NCI-H2227 (cell line): Measurements from ENCODE around the gene WDR89.
"Not testable (repeated sequence)": the region's sequence is repeated elsewhere in the genome, so short reads cannot be mapped to it uniquely, and the experiment has no call there.

ENCODE experiments used
- DNase-seq: peaks from one replicate; lab custom pipeline; 2025; ENCODE audit not compliant: unreplicated experiment; lab: John Stamatoyannopoulos, UW

The WDR89 gene

DNA sequence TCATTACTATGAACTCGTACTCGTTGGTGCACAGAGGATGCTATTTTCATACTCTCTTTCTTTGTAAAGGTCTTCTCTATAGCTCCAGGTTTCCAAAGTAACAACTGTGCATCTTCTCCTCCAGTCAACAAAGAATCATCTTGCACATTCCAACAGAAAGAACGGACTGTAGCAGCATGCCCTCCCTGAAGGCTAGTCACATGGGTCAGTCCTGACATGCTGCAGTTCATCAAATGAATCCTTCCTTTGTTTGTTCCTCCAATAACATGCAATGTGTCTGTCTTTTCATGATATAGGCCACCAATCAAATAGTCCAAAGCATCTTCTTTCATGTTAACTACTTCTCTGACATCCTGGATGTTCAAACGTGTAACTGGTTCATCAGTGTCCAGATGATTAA, 42.9 kb downstream of the WDR89 start:
- no peak for DNase-seq

DNA sequence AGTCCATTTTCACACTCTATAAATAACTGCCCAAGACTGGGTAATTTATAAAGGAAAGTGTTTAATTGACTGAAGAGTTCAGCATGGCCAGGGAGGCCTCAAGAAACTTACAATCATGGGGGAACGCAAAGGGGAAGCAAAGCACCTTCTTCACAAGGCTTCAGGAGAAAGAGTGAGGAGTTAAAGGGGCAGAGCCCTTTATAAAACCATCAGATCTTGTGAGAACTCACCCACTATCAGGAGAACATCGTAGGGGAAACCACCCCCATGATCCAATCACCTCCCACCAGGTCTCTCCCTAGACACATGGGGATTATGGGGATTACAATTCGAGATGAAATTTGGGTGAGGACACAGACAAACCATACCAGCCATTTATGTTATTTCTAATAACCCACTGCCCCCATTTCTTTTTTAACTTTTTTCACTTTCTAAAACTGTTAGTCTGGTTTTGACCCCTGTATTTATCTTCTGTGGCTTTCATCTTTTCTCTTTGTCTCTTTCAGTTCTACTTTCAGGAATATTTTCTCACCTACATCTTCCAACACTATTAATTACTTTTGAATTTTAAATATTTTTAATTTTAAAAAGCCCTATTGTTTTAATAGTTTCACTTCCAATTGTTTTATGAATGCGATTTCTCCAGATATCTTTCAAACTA, 44.5 kb downstream of the WDR89 start:
- no peak for DNase-seq

DNA sequence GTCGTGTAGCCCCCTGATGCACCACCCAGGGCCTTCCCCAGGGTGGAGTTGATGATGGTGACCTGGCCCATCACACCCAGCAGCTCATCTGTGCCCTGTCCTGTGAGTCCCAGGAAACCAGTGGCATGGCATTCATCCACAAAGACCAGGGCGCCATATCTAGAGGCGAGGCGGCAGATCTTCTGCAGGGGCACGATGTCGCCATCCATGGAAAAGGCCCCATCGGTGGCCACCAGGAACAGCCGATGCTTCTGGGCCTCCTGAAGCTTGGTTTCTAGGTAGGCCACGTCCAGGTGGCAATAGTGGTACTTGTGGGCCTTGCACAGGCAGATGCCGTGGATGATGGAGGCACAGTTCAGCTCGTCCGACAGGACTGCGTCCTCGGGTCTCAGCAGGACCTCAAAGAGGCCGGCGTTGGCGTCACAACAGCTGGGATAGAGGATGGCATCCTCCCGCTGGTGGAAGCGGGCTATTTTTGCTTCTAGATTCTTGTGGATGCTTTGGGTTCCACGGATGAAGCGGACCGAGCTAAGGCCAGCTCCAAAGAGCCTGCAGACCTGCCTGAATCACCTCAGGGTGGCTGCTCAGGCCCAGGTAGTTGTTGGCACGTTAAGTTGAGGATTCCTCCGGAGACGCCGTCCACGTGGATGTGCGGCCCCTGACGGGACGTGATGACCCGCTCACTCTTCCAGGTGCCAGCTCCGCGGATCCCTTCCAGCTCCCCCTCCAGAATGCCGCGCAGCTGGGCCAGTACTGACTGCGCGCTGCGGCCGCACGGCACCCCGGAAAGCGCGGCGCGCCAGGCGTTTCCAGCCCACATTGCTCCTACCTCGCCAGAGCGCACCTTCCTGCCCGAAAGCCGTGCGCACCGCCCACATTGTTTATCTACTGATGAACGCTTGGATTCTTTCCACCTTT, 47.0 kb downstream of the WDR89 start:
- DNase-seq, result no peak

DNA sequence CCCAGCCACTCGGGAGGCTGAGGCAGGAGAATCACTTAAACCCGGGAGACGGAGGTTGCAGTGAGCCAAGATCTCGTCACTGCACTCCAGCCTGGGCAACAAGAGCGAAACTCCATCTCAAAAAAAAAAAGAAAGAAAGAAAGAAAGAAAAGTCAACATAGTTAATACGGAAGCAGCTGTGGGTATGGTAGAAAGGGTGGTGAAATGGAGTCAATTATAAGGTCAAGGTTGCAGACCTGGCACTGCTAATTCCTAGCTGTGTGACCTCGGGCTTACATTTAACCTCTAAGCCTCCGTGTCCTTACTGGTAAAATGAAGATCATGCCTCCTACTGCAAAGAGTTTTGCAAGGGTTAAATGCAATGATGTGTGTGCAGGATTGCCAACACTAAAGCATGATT, 58.6 kb downstream of the WDR89 start:
- DNase-seq, result not testable (repeated sequence)

DNA sequence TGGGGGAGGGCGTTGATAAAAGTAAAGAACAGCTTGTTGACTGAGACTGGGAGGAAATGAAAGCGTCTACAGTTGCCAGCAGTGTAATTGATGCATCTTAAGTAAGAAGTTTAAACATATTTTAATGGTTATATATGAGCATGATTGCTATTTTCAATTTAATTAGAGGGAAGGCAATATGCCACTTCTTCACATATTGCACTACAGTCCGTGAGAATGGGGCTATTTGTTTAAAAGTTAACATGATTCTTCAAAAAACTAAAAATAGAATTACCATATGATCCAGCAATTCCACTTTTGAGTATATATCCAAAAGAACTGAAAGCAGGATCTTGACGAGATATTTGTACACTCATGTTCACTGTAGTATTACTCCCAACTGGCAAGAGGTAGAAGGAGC, 60.2 kb downstream of the WDR89 start:
- DNase-seq, result no peak

DNA sequence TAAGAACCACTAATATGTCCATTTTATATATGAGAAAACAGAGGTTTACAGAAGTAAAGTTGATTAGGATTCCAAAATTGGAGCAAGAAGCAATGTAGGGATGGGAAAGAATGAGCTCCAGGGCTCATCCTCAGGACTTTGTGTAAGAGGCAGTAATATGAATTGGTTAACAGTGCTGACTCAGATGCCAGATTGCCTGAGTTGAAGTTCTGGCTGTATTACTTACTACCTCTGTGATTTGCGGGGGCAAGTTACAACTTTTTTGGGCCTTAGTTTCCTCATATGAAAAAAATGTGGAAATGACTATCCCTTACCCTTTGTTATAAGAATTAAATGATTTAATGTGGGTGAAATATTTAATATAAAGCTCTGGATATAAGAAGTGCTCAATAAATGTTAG, 63.4 kb downstream of the WDR89 start:
- DNase-seq, result no peak

DNA sequence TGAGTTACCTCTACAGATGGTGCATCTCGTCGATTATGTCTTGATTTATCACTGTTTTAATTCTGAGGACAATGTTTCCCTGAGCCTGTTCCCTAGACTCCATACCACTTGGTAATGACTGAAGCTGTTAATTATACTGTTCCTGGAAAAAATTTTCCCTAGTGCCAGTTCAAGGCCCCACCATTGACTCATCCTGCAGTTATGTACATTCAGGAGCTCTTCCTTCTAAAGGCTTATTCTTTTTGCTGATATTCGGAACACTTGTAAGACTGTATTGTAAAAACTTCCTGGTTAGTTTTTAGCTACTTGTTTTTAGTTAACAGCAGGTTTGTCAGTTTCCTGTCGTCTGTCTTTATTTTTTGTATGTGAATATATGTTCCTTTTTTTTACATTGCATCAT, 68.1 kb downstream of the WDR89 start:
- DNase-seq, result no peak

DNA sequence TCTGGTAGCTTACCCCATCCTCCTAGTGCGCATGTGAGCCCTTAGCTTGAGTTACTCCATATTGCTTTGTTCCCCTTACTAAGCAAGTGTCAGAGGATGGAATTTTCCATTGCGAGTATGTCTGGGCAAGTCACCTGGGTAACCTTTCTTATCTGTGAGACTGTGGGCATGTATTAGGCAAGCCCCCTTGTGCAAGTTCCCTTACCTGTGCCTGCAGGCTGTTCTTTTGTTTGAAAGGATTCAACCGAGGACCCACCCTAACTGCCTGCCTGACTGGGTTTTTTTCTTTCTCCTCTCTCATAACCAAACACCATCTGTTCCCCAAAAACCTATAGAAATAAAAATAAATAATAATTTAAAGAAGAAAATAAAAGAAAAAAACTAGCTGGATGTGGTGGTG, 76.2 kb downstream of the WDR89 start:
- DNase-seq, result no peak

DNA sequence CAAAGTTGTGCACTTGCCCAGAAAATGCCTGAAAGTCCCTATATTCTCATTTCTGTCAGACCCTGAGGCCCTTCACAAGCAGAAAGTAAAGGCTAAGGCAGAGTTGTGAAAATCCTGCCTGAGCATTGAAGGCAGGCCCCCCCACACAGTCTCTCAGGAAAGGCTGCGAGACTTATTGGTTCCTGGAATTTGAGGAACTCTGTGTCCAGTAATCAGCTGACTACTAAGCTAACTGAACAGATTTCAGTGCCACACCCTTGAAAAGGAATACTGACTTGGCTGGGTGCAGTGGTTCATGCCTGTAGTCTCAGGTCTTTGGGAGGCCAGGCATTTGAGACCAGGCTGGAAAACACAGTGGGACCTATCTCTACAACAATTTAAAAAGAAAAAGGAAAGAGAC, 77.4 kb downstream of the WDR89 start:
- no peak for DNase-seq

DNA sequence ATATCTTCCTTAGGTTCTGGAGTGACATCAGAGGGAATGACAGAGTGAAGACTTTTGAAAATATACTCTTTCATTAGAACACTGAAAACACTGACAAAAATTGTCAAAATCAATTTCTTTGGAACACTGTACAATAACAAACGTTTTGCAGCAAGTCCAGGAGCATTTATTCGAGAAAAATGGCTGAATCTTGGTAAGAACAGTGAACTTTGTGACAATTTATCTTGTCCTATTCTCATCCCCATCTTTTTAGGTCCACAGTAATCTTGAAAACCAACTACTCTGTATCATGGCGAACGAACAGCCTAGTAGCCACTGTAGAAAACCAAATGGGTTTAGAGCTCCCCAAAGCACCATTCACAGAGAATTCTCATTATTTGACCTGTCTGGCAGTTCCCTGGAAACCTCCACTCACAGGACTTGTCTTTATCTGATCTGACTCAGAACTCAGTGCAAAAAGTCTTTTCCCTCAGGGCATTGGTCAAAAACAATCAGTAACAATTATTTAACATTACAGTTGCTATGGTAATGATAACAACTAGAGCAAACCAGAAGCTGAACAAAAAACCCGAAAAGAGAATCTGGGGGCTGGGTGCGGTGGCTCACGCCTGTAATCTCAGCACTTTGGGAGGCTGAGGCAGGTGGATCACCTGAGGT, 78.2 kb downstream of the WDR89 start:
- DNase-seq, result no peak

DNA sequence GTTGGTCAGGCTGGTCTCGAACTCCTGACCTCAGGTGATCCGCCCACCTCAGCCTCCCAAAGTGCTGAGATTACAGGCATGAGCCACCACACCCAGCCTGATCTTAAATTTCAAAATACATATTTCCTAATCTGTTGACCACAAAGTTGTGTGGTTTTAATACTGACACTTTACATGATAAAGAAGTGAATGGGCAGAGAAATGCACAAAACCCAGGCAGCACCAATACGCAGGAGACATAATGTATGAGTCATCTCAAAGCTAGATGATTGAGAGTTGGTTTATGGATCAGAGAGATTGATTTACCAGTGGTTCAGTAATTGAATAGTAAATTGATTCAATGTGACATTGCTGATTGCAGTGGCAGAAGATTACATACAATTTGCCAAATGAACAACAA, 79.3 kb downstream of the WDR89 start:
- no peak for DNase-seq

DNA sequence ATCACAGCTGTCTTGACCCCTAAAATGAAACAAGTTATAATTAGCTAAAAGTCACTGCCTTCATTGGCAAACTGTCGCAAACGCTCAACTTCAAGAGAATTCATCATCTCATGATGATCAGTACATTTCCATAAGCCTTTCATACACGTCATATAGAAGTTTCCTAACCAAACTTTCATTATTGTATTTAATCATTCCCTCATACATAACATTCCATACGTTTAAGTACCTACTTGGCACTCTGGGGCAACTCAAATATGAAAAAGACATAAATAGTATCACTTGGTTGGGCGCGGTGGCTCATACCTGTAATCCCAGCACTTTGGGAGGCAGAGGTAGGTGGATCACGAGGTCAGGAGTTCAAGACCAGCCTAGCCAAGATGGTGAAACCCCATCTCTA, 86.1 kb downstream of the WDR89 start:
- no peak for DNase-seq

DNA sequence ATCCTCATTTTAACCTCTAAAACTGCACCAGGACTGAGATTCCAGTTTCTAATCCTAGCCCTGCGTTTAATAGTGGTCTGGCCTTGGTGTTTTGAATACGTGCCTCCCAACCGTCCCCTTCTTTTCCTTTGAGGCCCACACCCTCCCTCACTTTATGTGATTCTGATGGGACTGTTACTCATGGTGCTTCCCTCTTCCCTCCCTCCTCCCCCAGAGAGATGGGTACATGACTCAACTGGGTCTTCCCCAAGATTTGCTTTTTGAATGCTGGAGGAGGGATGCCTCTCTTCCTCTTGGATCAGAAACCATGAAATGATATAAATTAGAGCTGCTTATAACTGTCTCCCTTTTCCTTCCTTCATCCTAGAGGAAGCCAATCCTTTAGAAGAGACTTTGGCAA, 90.3 kb downstream of the WDR89 start:
- no peak for DNase-seq

DNA sequence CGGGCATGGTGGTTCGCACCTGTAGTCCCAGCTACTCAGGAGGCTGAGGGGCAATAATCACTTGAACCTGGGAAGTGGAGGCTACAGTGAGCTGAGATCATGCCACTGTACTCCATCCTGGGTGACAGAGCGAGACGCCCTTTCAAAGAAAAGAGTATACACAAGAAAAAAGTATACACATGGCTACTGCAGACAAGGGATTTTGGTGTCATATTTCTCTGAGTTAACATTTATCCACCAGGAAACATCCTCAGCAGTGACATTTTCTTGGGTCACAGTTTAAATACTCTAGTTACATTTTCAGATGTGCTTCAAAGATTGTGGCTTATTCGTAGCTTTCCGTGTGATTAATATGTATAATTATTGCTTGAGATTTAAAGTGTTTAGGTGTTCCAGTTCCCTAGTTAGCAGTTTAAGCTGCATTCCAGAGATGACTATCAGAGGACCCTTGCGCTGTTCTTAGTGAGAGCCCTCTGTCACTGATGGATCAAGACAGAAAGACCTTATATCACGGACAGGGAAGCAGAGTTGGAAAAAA, 93.8 kb downstream of the WDR89 start:
- no peak for DNase-seq
